HL-60/S4 treated with retinoic acid at 250 ng/mL for 4 days and 3 days (cell line): Measurements from ENCODE around the gene MS4A8.
"Not testable (repeated sequence)": the region's sequence is repeated elsewhere in the genome, so short reads cannot be mapped to it uniquely, and the experiment has no call there.

ENCODE experiments used
- in situ Hi-C: fragments of 300-500 bp; cut with MboI; formaldehyde crosslinking; loops from 2 replicates; pipeline ENCODE4 v1.7.0; 2022; ENCODE audit warnings: low sequenced_read_pairs

The MS4A8 gene

GRCh38 chr11:60699284-60699691 is at the start of gene MS4A8:
Gene MS4A8 (plus strand): TSS chr11:60699612. CDS start chr11:60700861, 1,249 bp downstream.
- in situ Hi-C loops = no loop called here

GRCh38 chr11:60657888-60658287 is 41.5 kb upstream of the MS4A8 start:
- in situ Hi-C loops = no loop called here

- in situ Hi-C loops = no loop called here
Measured at GRCh38 chr11:60658409-60658808, 41.0 kb upstream of the MS4A8 start.

- in situ Hi-C loops = no loop called here
Measured at GRCh38 chr11:60672255-60672654, 27.2 kb upstream of the MS4A8 start.

- in situ Hi-C loops = not testable (repeated sequence)
Measured at GRCh38 chr11:60678231-60678630, 21.2 kb upstream of the MS4A8 start.

- in situ Hi-C loops = no loop called here
Measured at GRCh38 chr11:60679879-60680278, 19.5 kb upstream of the MS4A8 start.

- in situ Hi-C loops = no loop called here
Measured at GRCh38 chr11:60680455-60681119, 18.8 kb upstream of the MS4A8 start.

- in situ Hi-C loops = not testable (repeated sequence)
Measured at GRCh38 chr11:60684541-60684848, 14.9 kb upstream of the MS4A8 start.

- in situ Hi-C loops = no loop called here
Measured at GRCh38 chr11:60691661-60692060, 7.8 kb upstream of the MS4A8 start.

- in situ Hi-C loops = no loop called here
Measured at GRCh38 chr11:60699936-60700335, 524 bp downstream of the MS4A8 start.

GRCh38 chr11:60700689-60701468 is 1.5 kb downstream of the MS4A8 start:
- in situ Hi-C loops = no loop called here

- in situ Hi-C loops = no loop called here
Measured at GRCh38 chr11:60701469-60701818, 2.0 kb downstream of the MS4A8 start.

- in situ Hi-C loops = no loop called here
Measured at GRCh38 chr11:60703374-60703773, 4.0 kb downstream of the MS4A8 start.

GRCh38 chr11:60705895-60706294 is 6.5 kb downstream of the MS4A8 start:
- in situ Hi-C loops = no loop called here

- in situ Hi-C loops = no loop called here
Measured at GRCh38 chr11:60706931-60707330, 7.5 kb downstream of the MS4A8 start.

- in situ Hi-C loops = no loop called here
Measured at GRCh38 chr11:60710482-60710881, 11.1 kb downstream of the MS4A8 start.

GRCh38 chr11:60711276-60711675 is 11.9 kb downstream of the MS4A8 start:
- in situ Hi-C loops = no loop called here

- in situ Hi-C loops = not testable (repeated sequence)
Measured at GRCh38 chr11:60713423-60713822, 14.0 kb downstream of the MS4A8 start.

GRCh38 chr11:60717956-60718355 is 18.5 kb downstream of the MS4A8 start:
- in situ Hi-C loops = no loop called here

GRCh38 chr11:60718524-60719316 is 19.3 kb downstream of the MS4A8 start:
- in situ Hi-C loops = no loop called here

GRCh38 chr11:60719391-60719790 is 20.0 kb downstream of the MS4A8 start:
- in situ Hi-C loops = no loop called here

GRCh38 chr11:60720460-60720859 is 21.0 kb downstream of the MS4A8 start:
- in situ Hi-C loops = no loop called here
